ENCODE results near the gene CMSS1. TPM values are rescaled to one million over a fixed set of nuclear protein-coding genes. Genes with fewer than 3 reads are reported as not detected.
"Not testable (repeated sequence)": the region's sequence is repeated elsewhere in the genome, so short reads cannot be mapped to it uniquely, and the experiment has no call there.

CMSS1 gene
- total and polyA plus RNA-seq, 4 experiments from 2014 or later = 18.3 to 29.4 (median 21.9) TPM

DNA sequence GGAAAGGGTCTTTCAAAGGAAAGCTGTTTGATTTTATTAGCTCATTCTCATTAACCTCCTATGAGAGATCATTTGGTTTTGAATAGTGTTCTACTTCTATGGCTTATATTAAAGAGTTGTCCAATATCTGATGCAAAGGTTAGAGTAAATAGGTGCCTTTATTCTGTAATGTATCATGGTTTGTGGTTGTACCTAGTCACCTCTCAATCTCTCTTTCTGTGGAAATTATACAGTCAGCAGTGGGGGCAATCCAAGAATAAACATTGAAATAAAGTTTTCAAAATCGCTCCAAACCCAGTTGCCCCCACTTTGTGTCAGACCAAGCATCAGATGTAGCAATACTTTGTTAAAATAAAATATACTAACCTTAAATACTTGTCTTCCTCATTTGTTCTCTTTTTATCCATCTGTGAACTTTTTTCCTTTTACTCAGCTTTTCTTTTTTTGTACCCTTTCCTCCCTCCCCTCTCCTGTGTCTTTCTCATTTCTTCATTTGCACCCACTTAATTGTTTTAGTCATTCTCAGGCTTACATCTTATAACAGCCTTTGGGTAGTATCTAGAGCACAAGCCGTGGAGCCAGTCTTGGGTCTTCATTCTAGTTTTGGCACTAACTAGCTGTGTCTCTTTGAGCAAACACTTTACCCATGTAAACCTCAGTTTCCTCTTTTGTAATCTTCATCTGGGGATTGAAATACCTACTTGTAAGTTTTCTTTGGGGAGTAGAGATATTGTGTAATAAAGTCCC is 16.7 kb downstream of the CMSS1 start:
- Mint-ChIP-seq H3K9me3 (no peaks in the 10 kb centered on the region), H3K27ac (no peak overlapping the region)

DNA sequence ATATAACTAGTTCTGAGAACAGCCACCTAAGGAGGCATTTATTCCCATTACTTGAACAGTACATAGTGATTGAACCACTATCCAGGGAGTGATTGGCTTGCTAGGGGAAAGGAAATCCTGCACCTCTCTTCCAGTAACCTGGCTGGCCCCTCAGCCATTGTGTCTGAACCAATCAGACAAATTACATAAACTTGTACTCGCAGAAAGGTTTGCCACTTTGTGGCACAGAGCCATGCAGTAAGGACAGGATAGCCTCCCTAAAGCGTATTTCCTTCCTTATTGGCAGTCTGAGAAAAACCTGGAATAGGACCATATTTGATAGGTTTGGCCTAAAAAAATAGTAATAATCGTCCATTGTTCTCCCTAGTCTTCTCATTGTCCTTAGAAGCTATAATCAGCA is 19.0 kb downstream of the CMSS1 start:
- Mint-ChIP-seq H3K9me3 (no peaks in the 10 kb centered on the region), H3K27ac (no peak overlapping the region), H3K27me3 (no peaks in the 10 kb centered on the region), H3K4me1 (no peaks in the 10 kb centered on the region), H3K4me3 (no peak overlapping the region), H3K36me3 (no peaks in the 10 kb centered on the region)
- Histone ChIP-seq H3K27ac (ENCODE audit: low read depth, low read length) (no peak overlapping the region), H3K4me1 (ENCODE audit: insufficient read depth, low read length) (no peaks in the 10 kb centered on the region), H3K9me3 (ENCODE audit: control insufficient read depth in 1 of 2, low read length in 2 of 2) (no peaks in the 10 kb centered on the region), H3K36me3 (ENCODE audit: insufficient read depth, low read length) (no peaks in the 10 kb centered on the region), H3K27me3 (ENCODE audit: insufficient read depth, low read length) (no peaks in the 10 kb centered on the region), H3K4me3 (ENCODE audit: low read length in 2 of 2) (no peak overlapping the region)
- DNase-seq = no peak
- intact Hi-C loops (cut with micrococcal nuclease) = no loop called here
- POLR2A ChIA-PET (ENCODE audit: partially characterized antibody) = no interaction called here
- CTCF ChIA-PET (ENCODE audit: partially characterized antibody) = no interaction called here

More for the DNA sequence above, 16.7 kb downstream of the CMSS1 start:
- no peaks in the 10 kb centered on the region for H3K9me3 ChIP-seq (ENCODE audit: control insufficient read depth in 1 of 2, low read length in 2 of 2)
- no peaks in the 10 kb centered on the region for H3K36me3 Mint-ChIP-seq
- no peaks in the 10 kb centered on the region for H3K27me3 ChIP-seq (ENCODE audit: insufficient read depth, low read length)
- POLR2A ChIA-PET (ENCODE audit: partially characterized antibody) = no interaction called here
- H3K27ac ChIP-seq (ENCODE audit: low read depth, low read length) = no peak overlapping the region
- H3K4me3 Mint-ChIP-seq = no peak overlapping the region
- no peaks in the 10 kb centered on the region for H3K4me1 ChIP-seq (ENCODE audit: insufficient read depth, low read length)
- H3K4me3 ChIP-seq (ENCODE audit: low read length in 2 of 2) = no peak overlapping the region
- CTCF ChIA-PET (ENCODE audit: partially characterized antibody) = interaction anchor here (0.8 to 4.3 kb wide), 8 partner anchors 10 to 757 kb away, joined by 3 to 50 read pairs (median 4); partner anchors contain the start of gene CMSS1
- no peaks in the 10 kb centered on the region for H3K36me3 ChIP-seq (ENCODE audit: insufficient read depth, low read length)
- H3K4me1 Mint-ChIP-seq = no peaks in the 10 kb centered on the region
- H3K27me3 Mint-ChIP-seq = no peaks in the 10 kb centered on the region
- DNase-seq = no peak
- intact Hi-C loops (cut with micrococcal nuclease) = no loop called here

DNA sequence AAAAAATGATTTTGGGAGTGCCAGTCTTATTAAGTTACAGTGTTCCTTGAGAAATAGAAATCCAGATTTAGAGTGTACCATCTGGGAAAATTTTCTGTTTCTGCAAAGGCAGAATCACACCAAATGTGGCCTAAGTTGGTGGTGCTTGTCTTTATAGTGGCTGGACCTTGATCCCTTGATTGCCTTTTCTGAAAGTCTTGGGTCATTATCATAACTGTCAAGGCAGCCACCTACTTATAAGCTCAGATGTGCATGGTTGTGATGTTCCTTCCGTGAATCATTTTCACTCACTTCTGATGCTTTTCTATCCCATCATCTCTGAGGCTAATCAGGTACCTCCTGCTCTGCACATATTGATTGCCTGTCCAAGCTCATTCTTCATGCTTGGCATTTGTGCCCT is 20.1 kb downstream of the CMSS1 start:
- H3K36me3 ChIP-seq (ENCODE audit: insufficient read depth, low read length) = no peaks in the 10 kb centered on the region
- H3K27me3 ChIP-seq (ENCODE audit: insufficient read depth, low read length) = no peaks in the 10 kb centered on the region
- H3K9me3 Mint-ChIP-seq = no peaks in the 10 kb centered on the region
- no peak for DNase-seq
- H3K27ac ChIP-seq (ENCODE audit: low read depth, low read length) = no peak overlapping the region
- CTCF ChIA-PET (ENCODE audit: partially characterized antibody) = no interaction called here
- POLR2A ChIA-PET (ENCODE audit: partially characterized antibody) = no interaction called here
- H3K27ac Mint-ChIP-seq = no peak overlapping the region
- H3K36me3 Mint-ChIP-seq = no peaks in the 10 kb centered on the region
- no peak overlapping the region for H3K4me3 ChIP-seq (ENCODE audit: low read length in 2 of 2)
- H3K27me3 Mint-ChIP-seq = no peaks in the 10 kb centered on the region
- H3K4me3 Mint-ChIP-seq = no peak overlapping the region
- intact Hi-C loops (cut with micrococcal nuclease) = no loop called here
- no peaks in the 10 kb centered on the region for H3K4me1 ChIP-seq (ENCODE audit: insufficient read depth, low read length)
- no peaks in the 10 kb centered on the region for H3K4me1 Mint-ChIP-seq
- H3K9me3 ChIP-seq (ENCODE audit: control insufficient read depth in 1 of 2, low read length in 2 of 2) = no peaks in the 10 kb centered on the region

DNA sequence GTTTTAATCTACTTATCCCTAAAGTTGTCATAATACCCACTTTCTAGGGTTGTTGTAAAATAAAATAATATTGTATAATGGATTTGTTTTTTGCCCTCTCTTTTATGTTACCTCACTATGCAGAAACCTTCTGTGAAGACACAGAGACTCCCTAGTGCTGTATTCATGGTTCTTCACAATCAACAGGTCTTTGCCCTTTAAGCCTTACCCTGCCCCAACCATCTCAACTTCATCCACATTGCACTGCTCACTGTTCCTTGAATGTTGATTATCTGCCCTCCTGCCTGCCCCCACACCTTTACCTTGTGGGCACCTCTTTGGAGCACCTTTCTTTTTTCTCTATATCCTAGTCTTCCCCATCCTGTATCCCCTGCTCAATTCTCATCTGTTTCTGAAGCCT is 21.1 kb downstream of the CMSS1 start:
- ChIA-PET CTCF (ENCODE audit: partially characterized antibody) (interaction anchor here (1.4 kb wide), 1 partner anchor 11 kb away, joined by 3 read pairs; no protein-coding TSS in a partner anchor), POLR2A (ENCODE audit: partially characterized antibody) (no interaction called here)
- H3K9me3 Mint-ChIP-seq = no peaks in the 10 kb centered on the region

GRCh38 chr3:99839613-99840012 is 22.0 kb downstream of the CMSS1 start:
- no peak for DNase-seq
- Mint-ChIP-seq H3K9me3 (no peaks in the 10 kb centered on the region), H3K4me1 (peaks cover 0 to 1% (median 1%) of the 10 kb centered on the region in 4 donors), H3K27me3 (no peaks in the 10 kb centered on the region), H3K27ac (no peak overlapping the region), H3K36me3 (no peaks in the 10 kb centered on the region), H3K4me3 (no peak overlapping the region)
- no peaks in the 10 kb centered on the region for H3K27me3 ChIP-seq (ENCODE audit: insufficient read depth, low read length)
- POLR2A ChIA-PET (ENCODE audit: partially characterized antibody) = no interaction called here
- intact Hi-C loops (cut with micrococcal nuclease) = no loop called here
- H3K9me3 ChIP-seq (ENCODE audit: control insufficient read depth in 1 of 2, low read length in 2 of 2) = no peaks in the 10 kb centered on the region
- H3K36me3 ChIP-seq (ENCODE audit: insufficient read depth, low read length) = no peaks in the 10 kb centered on the region
- CTCF ChIA-PET (ENCODE audit: partially characterized antibody) = interaction anchor here (1.1 to 1.4 kb wide), 2 partner anchors 8 to 12 kb away, joined by 3 read pairs; no protein-coding TSS in a partner anchor
- no peak overlapping the region for H3K4me3 ChIP-seq (ENCODE audit: low read length in 2 of 2)
- H3K27ac ChIP-seq (ENCODE audit: low read depth, low read length) = no peak overlapping the region
- H3K4me1 ChIP-seq (ENCODE audit: insufficient read depth, low read length) = no peaks in the 10 kb centered on the region

More for the DNA sequence above, 21.1 kb downstream of the CMSS1 start:
- Mint-ChIP-seq H3K27ac (no peak overlapping the region), H3K36me3 (no peaks in the 10 kb centered on the region), H3K27me3 (no peaks in the 10 kb centered on the region), H3K4me1 (peaks cover 0 to 1% (median 0%) of the 10 kb centered on the region in 4 donors), H3K4me3 (no peak overlapping the region)
- no peaks in the 10 kb centered on the region for H3K9me3 ChIP-seq (ENCODE audit: control insufficient read depth in 1 of 2, low read length in 2 of 2)
- H3K4me1 ChIP-seq (ENCODE audit: insufficient read depth, low read length) = no peaks in the 10 kb centered on the region
- no peaks in the 10 kb centered on the region for H3K27me3 ChIP-seq (ENCODE audit: insufficient read depth, low read length)
- H3K36me3 ChIP-seq (ENCODE audit: insufficient read depth, low read length) = no peaks in the 10 kb centered on the region
- no peak overlapping the region for H3K27ac ChIP-seq (ENCODE audit: low read depth, low read length)
- DNase-seq = no peak
- no peak overlapping the region for H3K4me3 ChIP-seq (ENCODE audit: low read length in 2 of 2)
- intact Hi-C loops (cut with micrococcal nuclease) = no loop called here

GRCh38 chr3:99841949-99842348 is 24.3 kb downstream of the CMSS1 start:
- H3K4me1 ChIP-seq (ENCODE audit: insufficient read depth, low read length); DNase-seq; H3K9me3 ChIP-seq (ENCODE audit: control insufficient read depth in 1 of 2, low read length in 2 of 2); POLR2A ChIA-PET (ENCODE audit: partially characterized antibody); H3K4me3 ChIP-seq (ENCODE audit: low read length in 2 of 2); H3K36me3 Mint-ChIP-seq; intact Hi-C loops (cut with micrococcal nuclease); H3K27me3 Mint-ChIP-seq; H3K27ac Mint-ChIP-seq; H3K36me3 ChIP-seq (ENCODE audit: insufficient read depth, low read length); H3K4me1 Mint-ChIP-seq; H3K9me3 Mint-ChIP-seq; H3K27me3 ChIP-seq (ENCODE audit: insufficient read depth, low read length); H3K27ac ChIP-seq (ENCODE audit: low read depth, low read length); H3K4me3 Mint-ChIP-seq: not testable (repeated sequence)
- CTCF ChIA-PET (ENCODE audit: partially characterized antibody) = interaction anchor here (1.0 to 1.8 kb wide), 2 partner anchors 8 to 9 kb away, joined by 3 to 5 read pairs; no protein-coding TSS in a partner anchor

GRCh38 chr3:99842826-99843589 is 25.3 kb downstream of the CMSS1 start:
- intact Hi-C loops (cut with micrococcal nuclease) = no loop called here
- Mint-ChIP-seq H3K4me1 (peaks cover 0 to 5% (median 4%) of the 10 kb centered on the region in 4 donors), H3K27ac (no peak overlapping the region), H3K4me3 (no peak overlapping the region), H3K27me3 (no peaks in the 10 kb centered on the region), H3K9me3 (no peaks in the 10 kb centered on the region), H3K36me3 (no peaks in the 10 kb centered on the region)
- ChIA-PET POLR2A (ENCODE audit: partially characterized antibody) (no interaction called here), CTCF (ENCODE audit: partially characterized antibody) (interaction anchor here (0.7 to 1.6 kb wide), 5 partner anchors 10 to 747 kb away, joined by 3 to 5 read pairs (median 4); no protein-coding TSS in a partner anchor)
- Histone ChIP-seq H3K36me3 (ENCODE audit: insufficient read depth, low read length) (no peaks in the 10 kb centered on the region), H3K27ac (ENCODE audit: low read depth, low read length) (no peak overlapping the region), H3K4me1 (ENCODE audit: insufficient read depth, low read length) (no peaks in the 10 kb centered on the region), H3K9me3 (ENCODE audit: control insufficient read depth in 1 of 2, low read length in 2 of 2) (no peaks in the 10 kb centered on the region), H3K27me3 (ENCODE audit: insufficient read depth, low read length) (no peaks in the 10 kb centered on the region), H3K4me3 (ENCODE audit: low read length in 2 of 2) (no peak overlapping the region)
- DNase-seq = no peak

Data from CD4-positive, alpha-beta memory T cell (primary cell).